ENCODE results near the gene SYTL3.

Gene SYTL3

GRCh38 chr6:158764926-158765325, 115.1 kb downstream of the SYTL3 start:
- Mint-ChIP-seq H3K27ac (no peak overlapping the region), H3K36me3 (peaks cover 4% of the 10 kb centered on the region), H3K4me1 (ENCODE audit: low read depth) (peaks cover 3% of the 10 kb centered on the region), H3K9me3 (ENCODE audit: low read depth) (no peaks in the 10 kb centered on the region), H3K4me3 (no peak overlapping the region), H3K27me3 (no peaks in the 10 kb centered on the region)

GRCh38 chr6:158765499-158766068, 115.7 kb downstream of the SYTL3 start:
- Mint-ChIP-seq H3K4me3 (no peak overlapping the region), H3K27me3 (no peaks in the 10 kb centered on the region), H3K27ac (peak overlapping the region; percentile 50), H3K9me3 (ENCODE audit: low read depth) (no peaks in the 10 kb centered on the region), H3K36me3 (peaks cover 4% of the 10 kb centered on the region), H3K4me1 (ENCODE audit: low read depth) (peaks cover 5% of the 10 kb centered on the region)

DNA sequence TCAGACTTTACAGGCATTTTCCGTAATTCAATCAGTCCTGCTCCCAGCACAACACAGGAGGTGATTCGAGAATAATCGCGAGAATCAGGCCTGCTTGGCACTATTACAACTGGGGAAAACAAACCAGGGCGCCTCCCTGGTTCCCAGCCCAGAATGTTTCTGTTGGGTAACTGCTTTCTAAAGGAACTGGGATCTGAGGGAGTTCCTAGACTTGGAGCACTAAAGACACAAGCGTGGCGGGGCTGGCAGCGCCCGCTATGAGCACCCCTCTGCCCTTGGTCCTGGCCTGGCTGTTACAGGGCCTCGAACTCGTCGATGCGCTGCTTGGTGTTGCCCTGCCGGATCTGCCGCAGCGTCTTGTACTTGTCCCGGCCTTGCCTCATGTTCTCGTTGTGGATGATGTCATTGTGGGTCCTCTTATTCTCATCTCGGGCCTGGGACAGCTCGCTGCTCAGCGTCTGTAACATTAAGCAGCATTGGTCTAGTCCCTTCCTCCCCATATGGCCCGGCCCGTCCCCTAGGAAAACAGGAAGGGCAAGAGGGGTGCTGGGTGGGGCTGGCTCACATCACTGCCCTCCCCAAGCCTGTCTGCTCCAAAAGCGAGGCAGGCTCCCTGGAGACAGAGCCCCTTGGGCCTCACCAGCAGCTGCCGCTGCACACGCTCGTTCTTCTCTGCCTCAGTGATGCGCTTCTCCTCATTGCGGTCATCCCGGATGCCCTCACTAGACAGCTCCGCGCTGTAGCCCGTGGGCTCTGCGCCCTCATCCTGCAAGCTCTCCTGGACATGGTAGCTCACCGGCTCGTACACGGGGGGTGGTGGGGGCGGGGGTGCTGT, 117.0 kb downstream of the SYTL3 start:
- Mint-ChIP-seq H3K36me3 (peaks cover 4% of the 10 kb centered on the region), H3K9me3 (ENCODE audit: low read depth) (no peaks in the 10 kb centered on the region), H3K27ac (peak overlapping the region; percentile 54), H3K4me3 (no peak overlapping the region), H3K4me1 (ENCODE audit: low read depth) (peaks cover 17% of the 10 kb centered on the region), H3K27me3 (no peaks in the 10 kb centered on the region)

- H3K27ac Mint-ChIP-seq = peak overlapping the region; percentile 64
Measured at GRCh38 chr6:158767709-158768108, 117.9 kb downstream of the SYTL3 start.

DNA sequence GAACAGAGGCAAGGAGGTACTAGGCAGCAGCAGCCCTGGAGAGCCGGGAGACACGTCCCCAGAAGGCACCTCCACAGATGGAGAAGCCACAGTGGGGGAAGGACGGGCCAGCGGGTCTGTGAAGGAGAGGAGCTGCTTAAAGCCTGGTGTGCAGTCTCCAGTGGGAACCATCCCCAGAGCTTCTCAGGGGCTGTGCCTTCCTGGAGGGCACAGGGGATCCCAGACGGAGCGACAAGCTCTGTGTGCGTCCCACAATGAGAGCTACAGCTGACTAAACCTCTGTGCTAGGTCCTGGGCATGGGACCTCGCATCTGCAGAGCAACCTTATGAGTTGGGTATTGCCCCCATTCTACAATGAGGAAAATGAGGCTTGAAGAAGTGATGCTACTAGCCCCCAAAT, 118.6 kb downstream of the SYTL3 start:
- Mint-ChIP-seq H3K4me3 (no peak overlapping the region), H3K27ac (peak overlapping the region; percentile 61), H3K4me1 (ENCODE audit: low read depth) (peaks cover 33% of the 10 kb centered on the region), H3K9me3 (ENCODE audit: low read depth) (no peaks in the 10 kb centered on the region), H3K27me3 (no peaks in the 10 kb centered on the region), H3K36me3 (peaks cover 4% of the 10 kb centered on the region)

More at GRCh38 chr6:158767709-158768108, 117.9 kb downstream of the SYTL3 start:
- no peaks in the 10 kb centered on the region for H3K9me3 Mint-ChIP-seq (ENCODE audit: low read depth)
- no peaks in the 10 kb centered on the region for H3K27me3 Mint-ChIP-seq
- peaks cover 3% of the 10 kb centered on the region for H3K36me3 Mint-ChIP-seq
- H3K4me3 Mint-ChIP-seq = no peak overlapping the region
- peaks cover 25% of the 10 kb centered on the region for H3K4me1 Mint-ChIP-seq (ENCODE audit: low read depth)

DNA sequence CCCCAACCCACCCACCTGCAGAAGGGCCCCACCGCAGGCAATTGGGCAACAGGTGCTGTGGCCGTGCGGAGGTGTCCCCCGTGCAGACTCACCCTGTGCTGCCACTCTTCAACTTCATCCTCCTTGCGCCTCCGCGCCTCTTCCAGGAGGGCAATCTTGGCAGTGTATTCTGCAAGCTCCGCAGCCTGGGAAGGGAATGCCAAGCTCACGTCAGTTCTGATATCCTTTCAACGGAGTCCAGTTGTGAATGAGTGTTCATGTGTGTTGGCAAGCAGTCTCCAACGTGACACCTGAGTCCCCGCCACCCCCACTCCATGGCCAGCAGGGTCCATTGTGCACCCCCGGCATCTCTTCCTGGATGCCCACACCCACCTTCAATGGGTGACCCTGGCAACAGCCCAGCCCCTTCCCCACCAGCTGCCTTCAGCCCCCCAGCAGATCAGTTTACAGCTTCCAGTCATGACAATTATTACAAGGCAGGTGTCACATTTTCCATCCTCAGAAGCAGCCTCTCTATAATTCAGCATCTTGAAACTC, 119.4 kb downstream of the SYTL3 start:
- H3K4me1 Mint-ChIP-seq (ENCODE audit: low read depth) = peaks cover 40% of the 10 kb centered on the region
- no peaks in the 10 kb centered on the region for H3K27me3 Mint-ChIP-seq
- H3K36me3 Mint-ChIP-seq = peaks cover 4% of the 10 kb centered on the region
- H3K27ac Mint-ChIP-seq = peak overlapping the region; percentile 75
- no peaks in the 10 kb centered on the region for H3K9me3 Mint-ChIP-seq (ENCODE audit: low read depth)
- no peak overlapping the region for H3K4me3 Mint-ChIP-seq

DNA sequence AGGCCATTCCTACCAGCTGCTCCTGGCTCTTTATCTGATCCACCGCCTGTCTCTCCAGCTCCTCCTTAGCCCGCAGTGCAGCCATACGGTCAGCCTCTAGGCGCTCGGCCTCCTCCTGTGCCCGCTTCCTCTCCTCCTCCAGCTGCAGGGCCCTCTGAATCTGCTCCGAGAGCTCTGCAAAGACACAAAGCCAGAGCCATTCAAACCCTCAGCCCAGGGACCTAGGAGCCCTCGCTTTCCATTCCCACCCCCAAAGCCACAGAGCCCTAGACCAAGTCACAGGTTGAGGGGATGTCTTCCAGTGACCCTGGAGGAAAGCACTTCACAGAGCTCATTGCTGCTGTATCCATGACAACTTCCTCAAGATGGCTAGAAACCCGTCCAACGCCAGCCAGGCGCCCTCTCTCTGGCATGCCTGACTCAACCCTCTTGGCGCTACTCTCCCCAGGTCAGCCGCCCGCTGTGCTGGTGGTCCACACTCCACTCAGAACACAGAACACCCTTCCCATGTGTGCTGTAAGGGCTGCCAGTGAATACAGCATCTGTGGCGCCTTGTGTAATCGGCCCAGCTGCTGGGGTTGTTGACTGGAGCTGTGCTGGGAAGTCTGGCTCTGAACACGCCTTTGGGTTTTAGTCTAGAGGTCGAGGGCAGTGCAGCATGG, 120.0 kb downstream of the SYTL3 start:
- H3K36me3 Mint-ChIP-seq = peaks cover 4% of the 10 kb centered on the region
- peaks cover 41% of the 10 kb centered on the region for H3K4me1 Mint-ChIP-seq (ENCODE audit: low read depth)
- peak overlapping the region; percentile 75 for H3K27ac Mint-ChIP-seq
- no peaks in the 10 kb centered on the region for H3K27me3 Mint-ChIP-seq
- H3K9me3 Mint-ChIP-seq (ENCODE audit: low read depth) = no peaks in the 10 kb centered on the region
- no peak overlapping the region for H3K4me3 Mint-ChIP-seq

GRCh38 chr6:158770533-158771330, 120.9 kb downstream of the SYTL3 start:
- H3K4me1 Mint-ChIP-seq (ENCODE audit: low read depth) = peaks cover 46% of the 10 kb centered on the region
- no peak overlapping the region for H3K4me3 Mint-ChIP-seq
- peak overlapping the region; percentile 75 for H3K27ac Mint-ChIP-seq
- H3K36me3 Mint-ChIP-seq = peaks cover 4% of the 10 kb centered on the region
- H3K9me3 Mint-ChIP-seq (ENCODE audit: low read depth) = no peaks in the 10 kb centered on the region
- H3K27me3 Mint-ChIP-seq = no peaks in the 10 kb centered on the region

GRCh38 chr6:158771399-158772152, 121.7 kb downstream of the SYTL3 start:
- Mint-ChIP-seq H3K27me3 (no peaks in the 10 kb centered on the region), H3K9me3 (ENCODE audit: low read depth) (no peaks in the 10 kb centered on the region), H3K36me3 (peaks cover 4% of the 10 kb centered on the region), H3K27ac (peak overlapping the region; percentile 84), H3K4me1 (ENCODE audit: low read depth) (peaks cover 46% of the 10 kb centered on the region), H3K4me3 (peak overlapping the region; percentile 23)

DNA sequence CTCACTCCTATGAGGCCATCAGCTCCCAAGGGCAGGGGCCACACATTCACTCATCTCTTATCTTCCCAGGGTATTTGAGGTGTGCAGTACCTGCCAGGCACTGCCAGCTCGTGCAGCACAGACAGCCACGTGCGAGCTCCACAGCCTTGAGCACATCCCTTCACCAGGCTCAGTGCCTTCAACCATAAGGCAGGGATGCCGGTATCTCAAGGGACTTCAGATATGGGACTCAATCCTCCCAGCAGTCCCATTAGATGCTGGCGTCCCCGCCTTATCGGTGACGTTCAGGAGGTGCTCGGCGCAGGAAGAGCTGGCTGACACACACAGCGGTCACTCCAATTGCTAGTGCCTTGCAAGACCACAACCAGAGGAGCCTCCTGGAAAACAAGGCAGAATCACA, 122.3 kb downstream of the SYTL3 start:
- no peaks in the 10 kb centered on the region for H3K9me3 Mint-ChIP-seq (ENCODE audit: low read depth)
- H3K27me3 Mint-ChIP-seq = no peaks in the 10 kb centered on the region
- H3K4me3 Mint-ChIP-seq = peak overlapping the region; percentile 23
- H3K4me1 Mint-ChIP-seq (ENCODE audit: low read depth) = peaks cover 46% of the 10 kb centered on the region
- H3K36me3 Mint-ChIP-seq = peaks cover 4% of the 10 kb centered on the region
- H3K27ac Mint-ChIP-seq = peak overlapping the region; percentile 84

DNA sequence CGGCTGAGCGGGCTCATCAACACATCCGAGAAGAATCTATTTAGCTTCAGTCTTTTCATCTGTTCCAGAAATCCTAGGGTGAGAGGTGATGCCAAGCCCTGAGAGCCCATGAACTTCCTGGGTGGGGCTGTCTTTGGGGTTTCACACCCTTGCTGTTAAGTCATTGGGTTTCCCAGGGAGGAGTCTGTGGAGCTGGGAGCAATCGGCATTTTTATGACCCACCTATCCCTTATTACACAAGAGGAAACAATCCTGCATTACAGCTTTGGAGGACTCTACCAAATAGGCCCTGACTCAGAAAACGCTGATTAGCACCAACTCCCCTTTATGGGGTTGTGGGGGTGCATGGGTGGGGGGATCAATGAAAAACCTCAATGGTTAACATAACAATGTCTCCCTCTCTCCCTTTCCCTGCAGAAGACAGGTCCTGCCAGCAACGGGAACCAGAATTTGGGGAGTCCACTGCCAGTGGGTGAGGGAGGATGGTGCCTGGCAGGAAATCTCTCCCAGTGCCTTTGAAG, 123.1 kb downstream of the SYTL3 start:
- peaks cover 52% of the 10 kb centered on the region for H3K4me1 Mint-ChIP-seq (ENCODE audit: low read depth)
- H3K27me3 Mint-ChIP-seq = no peaks in the 10 kb centered on the region
- H3K27ac Mint-ChIP-seq = peak overlapping the region; percentile 84
- H3K9me3 Mint-ChIP-seq (ENCODE audit: low read depth) = no peaks in the 10 kb centered on the region
- no peak overlapping the region for H3K4me3 Mint-ChIP-seq
- peaks cover 7% of the 10 kb centered on the region for H3K36me3 Mint-ChIP-seq

DNA sequence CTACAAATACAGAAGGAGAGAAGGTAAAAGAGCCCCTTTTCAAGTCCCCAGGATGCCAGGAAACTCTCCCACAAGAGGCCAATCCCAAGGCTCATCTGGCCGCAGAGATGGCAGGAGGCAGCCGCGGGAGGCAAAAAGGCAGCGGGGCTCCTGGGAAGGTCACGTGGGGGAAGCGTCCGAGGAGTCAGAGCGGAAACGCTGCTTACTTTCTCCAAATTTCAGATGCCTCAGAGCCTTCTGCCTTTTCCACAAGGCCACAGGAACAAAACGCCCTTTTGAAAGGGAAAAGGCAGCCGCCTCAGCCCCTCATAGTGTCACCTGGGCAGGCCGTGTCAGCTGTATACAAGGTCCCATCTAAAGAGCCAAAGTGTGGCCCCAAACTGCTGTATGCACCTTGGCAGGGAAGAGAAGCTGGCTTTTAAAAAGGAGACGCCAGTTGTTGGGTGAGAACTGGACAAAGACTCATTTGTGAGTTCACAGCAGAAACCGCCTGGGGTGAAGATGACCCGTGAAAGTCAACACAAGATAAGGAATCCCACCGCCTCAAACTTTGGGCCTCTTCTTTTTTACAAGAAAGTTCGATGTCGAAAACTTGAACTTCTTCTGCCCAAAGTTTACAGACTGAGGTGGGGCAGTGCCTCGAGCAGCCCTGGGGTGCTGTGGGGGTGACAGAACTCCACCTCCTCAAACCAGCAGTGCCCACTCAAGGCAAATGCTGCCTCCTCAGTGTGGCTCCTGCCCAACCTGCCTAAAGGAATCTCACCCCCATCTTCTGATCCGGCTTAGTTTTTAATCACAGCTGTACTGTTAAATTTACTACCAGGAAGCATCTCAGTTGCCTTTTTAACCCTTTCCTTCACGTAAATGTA, 124.0 kb downstream of the SYTL3 start:
- H3K27ac Mint-ChIP-seq = no peak overlapping the region

More for the DNA sequence above, 124.0 kb downstream of the SYTL3 start:
- Mint-ChIP-seq H3K4me3 (no peak overlapping the region), H3K27me3 (no peaks in the 10 kb centered on the region), H3K9me3 (ENCODE audit: low read depth) (no peaks in the 10 kb centered on the region), H3K4me1 (ENCODE audit: low read depth) (peaks cover 57% of the 10 kb centered on the region), H3K36me3 (peaks cover 8% of the 10 kb centered on the region)

Data from activated naive CD8-positive, alpha-beta T cell (primary cell).